ENCODE results near the gene PRR12.

DNA sequence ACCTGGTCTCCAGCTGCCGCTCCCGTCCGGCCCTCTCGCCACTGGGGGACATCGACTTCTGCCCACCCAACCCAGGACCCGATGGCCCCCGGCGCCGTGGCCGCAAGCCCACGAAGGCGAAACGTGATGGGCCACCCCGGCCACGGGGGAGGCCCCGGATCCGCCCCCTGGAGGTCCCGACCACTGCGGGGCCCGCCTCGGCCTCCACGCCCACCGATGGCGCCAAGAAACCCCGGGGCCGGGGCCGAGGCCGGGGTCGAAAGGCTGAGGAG lies 6.7 kb downstream of the PRR12 start:
- TF ChIP-seq POLR2AphosphoS5 (IDR thresholded peaks at IDR 0.05; ENCODE audit: low read depth, low read length) (no peak), TAF1 (IDR thresholded peaks at IDR 0.05; ENCODE audit: borderline replicate concordance, insufficient read depth, low read length) (no peak)
